SU-DHL-6 (cell line): Measurements from ENCODE around the gene JAK1.

Experiments used
- H2AFZ ChIP-seq: fragments of 200-600 bp; sonication (generic); 2 replicates; pipeline ENCODE4 v1.6.1; 2014; ENCODE audit warnings: low read depth, mild to moderate bottlenecking, moderate library complexity, mixed read lengths, antibody characterized with exemption, low read length; ENCODE audit not compliant: severe bottlenecking
- H3F3A ChIP-seq: fragments of 200-600 bp; shearing (Covaris generic); 2 replicates; pipeline ENCODE4 v1.6.0; 2016; ENCODE audit warnings: antibody characterized with exemption, mild to moderate bottlenecking; ENCODE audit not compliant: insufficient read depth
- H3K27ac ChIP-seq: fragments of 200-600 bp; sonication (generic); 2 replicates; pipeline ENCODE4 v1.5.1; 2016; ENCODE audit warnings: low read depth, mild to moderate bottlenecking, low read length, moderate library complexity, mixed read lengths
- H3K27me3 ChIP-seq: fragments of 200-600 bp; sonication (generic), shearing (Covaris generic); 2 replicates; pipeline ENCODE4 v1.6.0; 2014; ENCODE audit warnings: mild to moderate bottlenecking, low read length
- H3K36me3 ChIP-seq: fragments of 200-600 bp; sonication (generic); 2 replicates; pipeline ENCODE4 v1.6.1; 2014; ENCODE audit warnings: mild to moderate bottlenecking, low read length, mixed read lengths
- H3K4me2 ChIP-seq: fragments of 300-600, 200-600 bp; shearing (Covaris generic), sonication (generic); 2 replicates; pipeline ENCODE4 v1.6.0; 2014; ENCODE audit warnings: low read length, low read depth, mild to moderate bottlenecking; ENCODE audit not compliant: poor library complexity, severe bottlenecking
- H3K4me3 ChIP-seq: fragments of 200-600 bp; sonication (generic); 2 replicates; pipeline ENCODE4 v1.5.1; 2014; ENCODE audit warnings: antibody characterized with exemption, low read length, mild to moderate bottlenecking, mixed read lengths; ENCODE audit not compliant: insufficient read depth, poor library complexity, severe bottlenecking
- H3K79me2 ChIP-seq: fragments of 200-600 bp; sonication (generic); 2 replicates; pipeline ENCODE4 v1.6.1; 2014; ENCODE audit warnings: mild to moderate bottlenecking, low read length, moderate library complexity; ENCODE audit not compliant: insufficient read depth
- H3K9ac ChIP-seq: fragments of 200-600 bp; sonication (generic); 2 replicates; pipeline ENCODE4 v1.7.0; 2014; ENCODE audit warnings: mild to moderate bottlenecking, low read length
- H3K9me2 ChIP-seq: fragments of 200-600 bp; sonication (generic); replicated peaks from 2 replicates; pipeline ENCODE4 v1.6.1; 2014; ENCODE audit warnings: low read length; ENCODE audit not compliant: insufficient read depth
- H3K9me3 ChIP-seq: fragments of 200-600 bp; sonication (generic); 2 replicates; pipeline ENCODE4 v1.6.1; 2014; ENCODE audit warnings: low read length, mixed read lengths; ENCODE audit not compliant: insufficient read depth
- H4K20me1 ChIP-seq: fragments of 200-600 bp; sonication (generic); 2 replicates; pipeline ENCODE4 v1.6.1; 2014; ENCODE audit warnings: low read depth, mild to moderate bottlenecking, antibody characterized with exemption, low read length, moderate library complexity, mixed read lengths
- EZH2phosphoT487 ChIP-seq: fragments of 200-600 bp; sonication (generic), shearing (Covaris generic); conservative IDR thresholded peaks from 2 replicates; pipeline ENCODE4 v1.6.1; 2018; ENCODE audit warnings: mild to moderate bottlenecking, antibody characterized with exemption, low read length, moderate library complexity, mixed read lengths
- TF ChIP-seq, protein P1 (sequence below): fragments of 200-600 bp; sonication (generic); IDR thresholded peaks from one replicate; pipeline ENCODE4 v1.5.1; 2017; ENCODE audit warnings: antibody characterized with exemption, mild to moderate bottlenecking, low read length, moderate library complexity; ENCODE audit not compliant: insufficient read depth, poor library complexity, severe bottlenecking

JAK1 gene

DNA sequence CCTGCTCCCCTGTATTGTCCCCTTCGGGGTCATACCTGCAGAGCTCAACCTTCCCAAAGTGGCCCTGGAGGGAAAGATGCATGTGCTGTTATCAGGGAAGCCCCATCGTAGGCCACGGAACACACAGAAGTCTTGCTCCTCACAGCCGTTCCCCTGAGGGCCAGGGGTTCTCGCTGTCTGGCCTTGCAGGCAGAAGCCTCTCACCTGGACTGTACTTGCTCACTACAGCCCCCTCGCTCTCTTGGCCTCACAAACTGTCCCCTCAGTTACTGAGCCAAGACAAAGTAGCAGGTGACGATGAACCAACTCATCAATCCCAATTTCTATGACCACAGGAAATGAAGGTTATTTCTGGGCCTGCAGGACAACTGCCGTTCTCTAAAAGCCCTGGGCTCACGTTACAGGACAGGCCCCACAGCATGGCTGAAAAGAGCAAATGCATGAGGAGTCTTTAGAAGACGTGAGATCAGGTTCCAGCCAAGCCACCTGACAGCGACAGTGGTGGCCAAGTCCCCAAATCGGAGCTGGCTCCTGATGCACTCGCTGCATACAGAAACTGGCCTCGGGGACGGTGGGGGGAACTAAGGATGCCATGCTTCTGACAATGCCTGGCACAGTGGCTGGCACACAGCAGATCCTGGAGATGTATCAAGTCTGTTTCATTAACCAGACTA lies 126.5 kb downstream of the JAK1 start:
- no peak overlapping the region for H3K27ac ChIP-seq
- H3K9me3 ChIP-seq, result no peaks in the 10 kb centered on the region
- TF ChIP-seq, protein P1, sequence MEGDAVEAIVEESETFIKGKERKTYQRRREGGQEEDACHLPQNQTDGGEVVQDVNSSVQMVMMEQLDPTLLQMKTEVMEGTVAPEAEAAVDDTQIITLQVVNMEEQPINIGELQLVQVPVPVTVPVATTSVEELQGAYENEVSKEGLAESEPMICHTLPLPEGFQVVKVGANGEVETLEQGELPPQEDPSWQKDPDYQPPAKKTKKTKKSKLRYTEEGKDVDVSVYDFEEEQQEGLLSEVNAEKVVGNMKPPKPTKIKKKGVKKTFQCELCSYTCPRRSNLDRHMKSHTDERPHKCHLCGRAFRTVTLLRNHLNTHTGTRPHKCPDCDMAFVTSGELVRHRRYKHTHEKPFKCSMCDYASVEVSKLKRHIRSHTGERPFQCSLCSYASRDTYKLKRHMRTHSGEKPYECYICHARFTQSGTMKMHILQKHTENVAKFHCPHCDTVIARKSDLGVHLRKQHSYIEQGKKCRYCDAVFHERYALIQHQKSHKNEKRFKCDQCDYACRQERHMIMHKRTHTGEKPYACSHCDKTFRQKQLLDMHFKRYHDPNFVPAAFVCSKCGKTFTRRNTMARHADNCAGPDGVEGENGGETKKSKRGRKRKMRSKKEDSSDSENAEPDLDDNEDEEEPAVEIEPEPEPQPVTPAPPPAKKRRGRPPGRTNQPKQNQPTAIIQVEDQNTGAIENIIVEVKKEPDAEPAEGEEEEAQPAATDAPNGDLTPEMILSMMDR, result no peak
- TF ChIP-seq EZH2phosphoT487, result no peak
- H3K27me3 ChIP-seq, result no peaks in the 10 kb centered on the region
- H3K9ac ChIP-seq, result no peak overlapping the region
- H3K4me2 ChIP-seq, result no peak overlapping the region
- no peaks in the 10 kb centered on the region for H4K20me1 ChIP-seq
- no peaks in the 10 kb centered on the region for H3K36me3 ChIP-seq
- no peaks in the 10 kb centered on the region for H3K79me2 ChIP-seq
- no peaks in the 10 kb centered on the region for H3F3A ChIP-seq
- H3K4me3 ChIP-seq, result no peak overlapping the region
- H2AFZ ChIP-seq, result no peak overlapping the region
- H3K9me2 ChIP-seq, result no peaks in the 10 kb centered on the region

DNA sequence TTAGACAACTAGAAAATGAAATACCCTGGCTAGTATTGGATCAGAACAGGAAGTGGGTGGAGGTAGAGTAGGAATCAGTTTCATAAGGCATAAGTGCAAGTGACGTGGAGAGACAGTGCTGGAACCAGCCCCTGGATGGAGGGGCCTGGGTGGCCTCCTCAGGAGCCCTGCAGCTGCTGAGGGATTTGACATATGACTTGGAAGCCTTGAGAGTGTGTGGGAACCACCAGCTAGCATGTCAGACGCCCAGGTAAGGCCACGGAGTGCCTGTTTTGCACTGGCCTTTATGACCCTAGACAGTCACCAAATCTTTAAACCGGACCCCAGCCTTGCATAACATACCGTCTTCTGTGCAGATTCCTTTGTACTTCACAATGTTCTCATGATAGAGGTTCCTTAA lies 127.1 kb downstream of the JAK1 start:
- Histone ChIP-seq H3F3A (no peaks in the 10 kb centered on the region), H3K9me3 (no peaks in the 10 kb centered on the region), H3K27me3 (no peaks in the 10 kb centered on the region), H4K20me1 (no peaks in the 10 kb centered on the region), H3K9me2 (no peaks in the 10 kb centered on the region), H2AFZ (no peak overlapping the region), H3K27ac (no peak overlapping the region), H3K4me2 (no peak overlapping the region), H3K4me3 (no peak overlapping the region), H3K9ac (no peak overlapping the region), H3K79me2 (no peaks in the 10 kb centered on the region), H3K36me3 (0 out of 2 replicates have a peak, but pooled peaks cover 3% of the 10 kb centered on the region)
- TF ChIP-seq, protein P1, result no peak
- TF ChIP-seq EZH2phosphoT487, result no peak

DNA sequence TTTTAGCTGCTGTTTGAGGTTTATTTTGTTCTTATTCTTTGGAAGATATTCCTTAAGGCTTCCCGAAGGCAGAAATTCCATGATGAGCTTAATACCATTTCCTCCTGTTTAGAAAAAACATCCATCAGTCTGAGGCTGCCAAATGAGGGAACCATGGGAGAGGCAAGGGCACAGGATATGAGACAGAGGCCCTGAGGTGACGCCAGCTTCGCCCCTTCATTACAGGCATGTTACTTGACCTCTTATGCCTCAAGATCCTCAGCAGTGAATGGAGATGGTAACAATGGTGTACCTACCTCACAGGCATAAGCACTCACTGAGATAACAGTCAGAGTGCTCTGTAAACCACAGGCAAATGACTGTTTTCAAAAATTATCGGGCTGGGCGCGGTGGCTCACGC lies 127.9 kb downstream of the JAK1 start:
- no peaks in the 10 kb centered on the region for H3K27me3 ChIP-seq
- no peak for TF ChIP-seq EZH2phosphoT487
- TF ChIP-seq, protein P1, result no peak
- H3F3A ChIP-seq, result no peaks in the 10 kb centered on the region
- no peaks in the 10 kb centered on the region for H3K9me3 ChIP-seq
- H3K27ac ChIP-seq, result no peak overlapping the region
- no peak overlapping the region for H3K9ac ChIP-seq
- no peaks in the 10 kb centered on the region for H4K20me1 ChIP-seq
- no peak overlapping the region for H3K4me2 ChIP-seq
- no peak overlapping the region for H3K4me3 ChIP-seq
- no peaks in the 10 kb centered on the region for H3K9me2 ChIP-seq
- 0 out of 2 replicates have a peak, but pooled peaks cover 4% of the 10 kb centered on the region for H3K36me3 ChIP-seq
- H2AFZ ChIP-seq, result no peak overlapping the region
- H3K79me2 ChIP-seq, result no peaks in the 10 kb centered on the region
